G401.6 (cell line): ENCODE data around the gene ABCA5.
"Not testable (repeated sequence)": the region's sequence is repeated elsewhere in the genome, so short reads cannot be mapped to it uniquely, and the experiment has no call there.

Source experiments
- FAIRE-seq: peaks from 2 replicates; lab custom pipeline; 2012; peaks lifted over from hg19 to GRCh38; lab: Jason Lieb, UNC

ABCA5 gene

DNA sequence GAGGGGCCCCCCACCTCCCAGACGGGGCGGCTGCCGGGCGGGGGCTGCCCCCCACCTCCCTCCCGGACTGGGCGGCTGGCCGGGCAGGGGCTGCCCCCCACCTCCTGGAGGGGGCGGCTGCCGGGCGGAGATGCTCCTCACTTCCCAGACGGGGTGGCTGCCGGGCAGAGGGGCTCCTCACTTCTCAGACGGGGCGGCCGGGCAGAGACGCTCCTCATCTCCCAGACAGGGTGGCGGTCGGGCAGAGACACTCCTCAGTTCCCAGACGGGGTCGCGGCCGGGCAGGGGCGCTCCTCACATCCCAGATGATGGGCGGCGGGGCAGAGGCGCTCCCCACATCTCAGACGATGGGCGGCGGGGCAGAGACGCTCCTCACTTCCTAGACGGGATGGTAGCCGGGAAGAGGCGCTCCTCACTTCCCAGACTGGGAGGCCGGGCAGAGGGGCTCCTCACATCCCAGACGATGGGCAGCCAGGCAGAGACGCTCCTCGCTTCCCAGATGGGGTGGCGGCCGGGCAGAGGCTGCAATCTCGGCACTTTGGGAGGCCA, 130.8 kb downstream of the ABCA5 start:
- FAIRE-seq, result not testable (repeated sequence)
